Measurements from ENCODE around the gene GOLGA6L26.
"Not testable (repeated sequence)": the region's sequence is repeated elsewhere in the genome, so short reads cannot be mapped to it uniquely, and the experiment has no call there.

The GOLGA6L26 gene

DNA sequence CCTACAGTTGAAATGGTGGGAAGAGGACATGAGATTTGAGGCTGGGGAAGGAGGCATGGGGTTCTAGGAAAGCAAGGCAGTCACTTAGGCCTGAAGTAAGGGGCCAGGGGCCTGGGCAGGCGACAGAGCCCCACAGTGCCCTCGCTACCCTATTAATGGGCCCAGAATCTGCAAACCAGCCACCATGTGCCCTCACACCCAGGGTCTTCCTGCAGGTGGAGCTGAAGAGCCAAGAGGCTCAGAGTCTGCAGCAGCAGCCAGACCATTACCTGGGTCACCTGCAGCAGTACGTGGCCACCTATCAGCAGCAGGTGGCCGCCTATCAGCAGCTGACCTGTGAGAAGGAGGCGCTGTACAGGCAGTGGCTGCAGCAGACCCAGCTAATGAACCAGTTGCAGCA is 28.6 kb upstream of the GOLGA6L26 start:
- H3K9ac ChIP-seq (ENCODE audit: low read depth in 1 of 2, low read length in 2 of 2); H3K27ac ChIP-seq (ENCODE audit: low read depth, low read length); H3K4me1 ChIP-seq (ENCODE audit: control insufficient read depth in 1 of 2, insufficient read depth in 2 of 2, low read length in 2 of 2); H3K36me3 ChIP-seq (ENCODE audit: control insufficient read depth in 1 of 2, insufficient read depth in 2 of 2, low read length in 2 of 2); H3K4me3 ChIP-seq (ENCODE audit: low read depth in 1 of 2, low read length in 2 of 2); H3K27me3 ChIP-seq (ENCODE audit: control insufficient read depth in 1 of 2, insufficient read depth in 2 of 2, low read length in 2 of 2); H3K9me3 ChIP-seq (ENCODE audit: control insufficient read depth in 1 of 2, low read length in 2 of 2): not testable (repeated sequence)

GRCh38 chr15:23354448-23354847 is 20.5 kb upstream of the GOLGA6L26 start, which contains the start of gene GOLGA8S:
Gene GOLGA8S, plus strand, starts transcription at chr15:23354748. Its CDS starts 62 bp downstream, at chr15:23354810.
- not testable (repeated sequence) for H3K4me3 ChIP-seq (ENCODE audit: low read depth in 1 of 2, low read length in 2 of 2); H3K27me3 ChIP-seq (ENCODE audit: control insufficient read depth in 1 of 2, insufficient read depth in 2 of 2, low read length in 2 of 2); H3K4me1 ChIP-seq (ENCODE audit: control insufficient read depth in 1 of 2, insufficient read depth in 2 of 2, low read length in 2 of 2); H3K9me3 ChIP-seq (ENCODE audit: control insufficient read depth in 1 of 2, low read length in 2 of 2); H3K27ac ChIP-seq (ENCODE audit: low read depth, low read length); H3K36me3 ChIP-seq (ENCODE audit: control insufficient read depth in 1 of 2, insufficient read depth in 2 of 2, low read length in 2 of 2); H3K9ac ChIP-seq (ENCODE audit: low read depth in 1 of 2, low read length in 2 of 2)

GRCh38 chr15:23311233-23311632 is 22.8 kb downstream of the GOLGA6L26 start:
- not testable (repeated sequence) for H3K27ac ChIP-seq (ENCODE audit: low read depth, low read length); H3K4me3 ChIP-seq (ENCODE audit: low read depth in 1 of 2, low read length in 2 of 2)

GRCh38 chr15:23305921-23306320 is 28.1 kb downstream of the GOLGA6L26 start:
- not testable (repeated sequence) for H3K4me1 ChIP-seq (ENCODE audit: control insufficient read depth in 1 of 2, insufficient read depth in 2 of 2, low read length in 2 of 2); H3K9me3 ChIP-seq (ENCODE audit: control insufficient read depth in 1 of 2, low read length in 2 of 2); H3K4me3 ChIP-seq (ENCODE audit: low read depth in 1 of 2, low read length in 2 of 2); H3K27ac ChIP-seq (ENCODE audit: low read depth, low read length); H3K27me3 ChIP-seq (ENCODE audit: control insufficient read depth in 1 of 2, insufficient read depth in 2 of 2, low read length in 2 of 2); H3K9ac ChIP-seq (ENCODE audit: low read depth in 1 of 2, low read length in 2 of 2)
- peaks cover 0 to 23% of the 10 kb centered on the region in 2 donors for H3K36me3 ChIP-seq (ENCODE audit: control insufficient read depth in 1 of 2, insufficient read depth in 2 of 2, low read length in 2 of 2)

More at GRCh38 chr15:23311233-23311632, 22.8 kb downstream of the GOLGA6L26 start:
- peaks cover 0 to 29% of the 10 kb centered on the region in 2 donors for H3K36me3 ChIP-seq (ENCODE audit: control insufficient read depth in 1 of 2, insufficient read depth in 2 of 2, low read length in 2 of 2)
- H3K9me3 ChIP-seq (ENCODE audit: control insufficient read depth in 1 of 2, low read length in 2 of 2); H3K4me1 ChIP-seq (ENCODE audit: control insufficient read depth in 1 of 2, insufficient read depth in 2 of 2, low read length in 2 of 2); H3K9ac ChIP-seq (ENCODE audit: low read depth in 1 of 2, low read length in 2 of 2); H3K27me3 ChIP-seq (ENCODE audit: control insufficient read depth in 1 of 2, insufficient read depth in 2 of 2, low read length in 2 of 2): not testable (repeated sequence)

- H3K27me3 ChIP-seq (ENCODE audit: control insufficient read depth in 1 of 2, insufficient read depth in 2 of 2, low read length in 2 of 2); H3K4me1 ChIP-seq (ENCODE audit: control insufficient read depth in 1 of 2, insufficient read depth in 2 of 2, low read length in 2 of 2); H3K9me3 ChIP-seq (ENCODE audit: control insufficient read depth in 1 of 2, low read length in 2 of 2); H3K27ac ChIP-seq (ENCODE audit: low read depth, low read length): not testable (repeated sequence)
- Histone ChIP-seq H3K4me3 (ENCODE audit: low read depth in 1 of 2, low read length in 2 of 2) (peak overlapping the region in 1 of 2 donors; percentile 48), H3K36me3 (ENCODE audit: control insufficient read depth in 1 of 2, insufficient read depth in 2 of 2, low read length in 2 of 2) (peaks cover 0 to 13% of the 10 kb centered on the region in 2 donors), H3K9ac (ENCODE audit: low read depth in 1 of 2, low read length in 2 of 2) (peak overlapping the region in 1 of 2 donors; percentile 38)
Observed at GRCh38 chr15:23304805-23305204, 29.2 kb downstream of the GOLGA6L26 start.

GRCh38 chr15:23304267-23304666 is 29.7 kb downstream of the GOLGA6L26 start:
- H3K36me3 ChIP-seq (ENCODE audit: control insufficient read depth in 1 of 2, insufficient read depth in 2 of 2, low read length in 2 of 2); H3K27ac ChIP-seq (ENCODE audit: low read depth, low read length): not testable (repeated sequence)
- H3K4me3 ChIP-seq (ENCODE audit: low read depth in 1 of 2, low read length in 2 of 2): peak overlapping the region in 1 of 2 donors; percentile 69

DNA sequence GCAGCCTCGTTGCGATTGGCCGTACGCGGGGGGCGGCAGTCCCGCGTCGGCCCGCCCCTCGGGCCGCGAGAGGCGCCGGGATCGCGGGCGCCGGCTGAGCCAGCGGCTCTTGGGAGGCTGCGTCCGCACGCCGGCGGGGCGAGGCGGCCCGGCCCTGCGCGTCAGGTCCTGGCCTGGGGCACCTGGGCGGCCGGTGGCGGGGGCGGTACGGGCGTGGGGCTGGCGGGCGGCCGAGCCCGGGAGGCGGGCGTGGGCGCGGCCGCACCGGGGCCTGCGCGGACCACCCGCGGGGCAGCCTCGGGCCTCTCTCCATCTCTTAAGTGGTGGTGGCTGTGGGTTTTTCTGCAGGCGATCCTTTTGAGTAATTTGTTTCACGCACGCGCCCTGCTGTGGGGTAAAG is 30.3 kb downstream of the GOLGA6L26 start:
- H3K27ac ChIP-seq (ENCODE audit: low read depth, low read length): not testable (repeated sequence)

More at GRCh38 chr15:23304267-23304666, 29.7 kb downstream of the GOLGA6L26 start:
- H3K27me3 ChIP-seq (ENCODE audit: control insufficient read depth in 1 of 2, insufficient read depth in 2 of 2, low read length in 2 of 2); H3K4me1 ChIP-seq (ENCODE audit: control insufficient read depth in 1 of 2, insufficient read depth in 2 of 2, low read length in 2 of 2); H3K9me3 ChIP-seq (ENCODE audit: control insufficient read depth in 1 of 2, low read length in 2 of 2): not testable (repeated sequence)
- H3K9ac ChIP-seq (ENCODE audit: low read depth in 1 of 2, low read length in 2 of 2): peak overlapping the region in 1 of 2 donors; percentile 25

GRCh38 chr15:23303246-23303645 is 30.8 kb downstream of the GOLGA6L26 start:
- not testable (repeated sequence) for H3K27me3 ChIP-seq (ENCODE audit: control insufficient read depth in 1 of 2, insufficient read depth in 2 of 2, low read length in 2 of 2); H3K4me1 ChIP-seq (ENCODE audit: control insufficient read depth in 1 of 2, insufficient read depth in 2 of 2, low read length in 2 of 2); H3K36me3 ChIP-seq (ENCODE audit: control insufficient read depth in 1 of 2, insufficient read depth in 2 of 2, low read length in 2 of 2); H3K9me3 ChIP-seq (ENCODE audit: control insufficient read depth in 1 of 2, low read length in 2 of 2); H3K27ac ChIP-seq (ENCODE audit: low read depth, low read length); H3K4me3 ChIP-seq (ENCODE audit: low read depth in 1 of 2, low read length in 2 of 2); H3K9ac ChIP-seq (ENCODE audit: low read depth in 1 of 2, low read length in 2 of 2)

More for the DNA sequence above, 30.3 kb downstream of the GOLGA6L26 start:
- H3K36me3 ChIP-seq (ENCODE audit: control insufficient read depth in 1 of 2, insufficient read depth in 2 of 2, low read length in 2 of 2); H3K9me3 ChIP-seq (ENCODE audit: control insufficient read depth in 1 of 2, low read length in 2 of 2); H3K4me1 ChIP-seq (ENCODE audit: control insufficient read depth in 1 of 2, insufficient read depth in 2 of 2, low read length in 2 of 2); H3K9ac ChIP-seq (ENCODE audit: low read depth in 1 of 2, low read length in 2 of 2); H3K27me3 ChIP-seq (ENCODE audit: control insufficient read depth in 1 of 2, insufficient read depth in 2 of 2, low read length in 2 of 2): not testable (repeated sequence)
- H3K4me3 ChIP-seq (ENCODE audit: low read depth in 1 of 2, low read length in 2 of 2): peak overlapping the region in 1 of 2 donors; percentile 69
